HCT116 (cell line): ENCODE data around the gene MBD6. TPM values are rescaled to one million over a fixed set of nuclear protein-coding genes. Genes with fewer than 3 reads are reported as not detected.

ENCODE experiments used
- ATAC-seq: fragments of 200-7000 bp; cut with Tn5 transposase; 2 replicates; pipeline ENCODE4 v1.9.1; 2020; ENCODE audit warnings: mild to moderate bottlenecking, moderate library complexity
- BruUV-seq: library from RNA; stranded (reverse); fragments of 400-500 nt; replicated peaks from 2 replicates; lab custom pipeline; 2021; lab: Mats Ljungman, UMichigan
- CTCF ChIA-PET: fragments of 300-600 bp; sonication (Branson Sonifier 250); formaldehyde crosslinking; loops from one replicate; lab custom pipeline; 2021; ENCODE audit warnings: antibody characterized with exemption; lab: Charles Lee
- POLR2A ChIA-PET: fragments of 300-600, 350-600 bp; sonication (Branson Sonifier 250); formaldehyde crosslinking; loops from one replicate; lab custom pipeline; 2021; ENCODE audit warnings: antibody characterized with exemption; lab: Charles Lee
- RAD21 ChIA-PET, 2 experiments: fragments of 300-600 bp; sonication (Branson Sonifier 250); formaldehyde crosslinking; loops; one replicate each; lab custom pipeline; 2023; ENCODE audit warnings: low total read pairs in 2 of 2; ENCODE audit not compliant: uncharacterized antibody in 2 of 2, unreplicated experiment in 2 of 2, low non-redundant PET in 1 of 2; lab: Charles Lee
- DNase-seq: peaks from one replicate; pipeline ENCODE4 v3.0.0-alpha.2; 2010; ENCODE audit warnings: low read depth, low spot score
- H2AFZ ChIP-seq: fragments of 200-600 bp; shearing (Covaris generic), sonication (generic); 2 replicates; pipeline ENCODE4 v1.6.1; 2017; ENCODE audit warnings: low read depth, mixed run types, mixed read lengths, antibody characterized with exemption, low read length; ENCODE audit not compliant: poor library complexity, severe bottlenecking
- H3K27ac ChIP-seq: 2 replicates; pipeline ENCODE4 v1.5.1; 2012; ENCODE audit warnings: low read depth, low read length
- H3K27me3 ChIP-seq: fragments of 200-600 bp; sonication (generic); 2 replicates; pipeline ENCODE4 v1.6.1; 2016; ENCODE audit warnings: mixed run types, low read length, mixed read lengths; ENCODE audit not compliant: insufficient read depth
- H3K36me3 ChIP-seq, 2 experiments: fragments of 200-500 bp in 1 of 2; fragments of 200-600 bp in 1 of 2; sonication (Bioruptor generic) in 1 of 2; sonication (generic) in 1 of 2; 2 replicates each; pipeline versions ENCODE4 v1.5.1 to v1.6.1; 2014 to 2016; ENCODE audit warnings: low read length in 2 of 2, inconsistent platforms in 1 of 2, mixed read lengths in 1 of 2, mixed run types in 1 of 2; ENCODE audit not compliant: insufficient read depth in 2 of 2, control insufficient read depth in 1 of 2
- H3K4me1 ChIP-seq, 2 experiments: fragments of 200-600 bp in 1 of 2; sonication (generic) in 1 of 2; 2 replicates each; pipeline versions ENCODE4 v1.5.1 to v1.6.1; 2012 to 2017; ENCODE audit warnings: low read length in 2 of 2, inconsistent platforms in 1 of 2, mild to moderate bottlenecking in 1 of 2, mixed read lengths in 1 of 2, mixed run types in 1 of 2, moderate library complexity in 1 of 2; ENCODE audit not compliant: insufficient read depth in 2 of 2, control insufficient read depth in 1 of 2
- H3K4me2 ChIP-seq: fragments of 200-600 bp; sonication (generic); 2 replicates; pipeline ENCODE4 v1.6.1; 2017; ENCODE audit warnings: mixed run types, low read length, mixed read lengths
- H3K4me3 ChIP-seq, 2 experiments: fragments of 200-600 bp in 1 of 2; sonication (generic) in 1 of 2; replicated peaks in 1 of 2; 2 replicates each; pipeline ENCODE4 v1.5.1; 2011 to 2016; ENCODE audit warnings: low read length in 2 of 2, control low read depth in 1 of 2, low read depth in 1 of 2, mild to moderate bottlenecking in 1 of 2, mixed read lengths in 1 of 2, mixed run types in 1 of 2
- H3K79me2 ChIP-seq: fragments of 200-600 bp; sonication (generic); 2 replicates; pipeline ENCODE4 v1.6.1; 2017; ENCODE audit warnings: mild to moderate bottlenecking, mixed run types, low read length, moderate library complexity, mixed read lengths; ENCODE audit not compliant: insufficient read depth
- H3K9ac ChIP-seq: fragments of 200-600 bp; sonication (generic); 2 replicates; pipeline ENCODE4 v1.6.1; 2016; ENCODE audit warnings: low read length, mixed read lengths
- H3K9me2 ChIP-seq: fragments of 200-600 bp; sonication (generic), shearing (Covaris generic); 2 replicates; pipeline ENCODE4 v1.6.1; 2017; ENCODE audit warnings: mixed run types, mild to moderate bottlenecking, moderate library complexity; ENCODE audit not compliant: insufficient read depth
- H3K9me3 ChIP-seq, 2 experiments: fragments of 200-500 bp in 1 of 2; fragments of 200-600 bp in 1 of 2; sonication (Bioruptor generic) in 1 of 2; sonication (generic) in 1 of 2; 2 replicates each; pipeline ENCODE4 v1.6.1; 2014 to 2017; ENCODE audit warnings: low read length in 2 of 2, mixed read lengths in 2 of 2, inconsistent platforms in 1 of 2, low read depth in 1 of 2, mild to moderate bottlenecking in 1 of 2, mixed run types in 1 of 2, moderate library complexity in 1 of 2; ENCODE audit not compliant: control insufficient read depth in 1 of 2, insufficient read depth in 1 of 2
- H4K20me1 ChIP-seq: fragments of 200-600 bp; sonication (generic), shearing (Covaris generic); 2 replicates; pipeline ENCODE4 v1.6.1; 2017; ENCODE audit warnings: mixed run types, mild to moderate bottlenecking, moderate library complexity; ENCODE audit not compliant: insufficient read depth
- CEBPB ChIP-seq: IDR thresholded peaks from 2 replicates; pipeline ENCODE4 v1.6.1; 2012; ENCODE audit warnings: low read depth
- EGR1 ChIP-seq: IDR thresholded peaks from 2 replicates; pipeline ENCODE4 v1.6.1; 2012; ENCODE audit warnings: low read depth
- EZH2 ChIP-seq: fragments of 200-600 bp; sonication (generic); IDR thresholded peaks from 2 replicates; pipeline ENCODE4 v1.6.1; 2017; ENCODE audit warnings: antibody characterized with exemption, mixed run types
- EZH2phosphoT487 ChIP-seq: fragments of 200-600 bp; IDR thresholded peaks from 2 replicates; pipeline ENCODE4 v1.6.1; 2018; ENCODE audit warnings: antibody characterized with exemption, borderline replicate concordance
- POLR2A ChIP-seq: IDR thresholded peaks from 2 replicates; pipeline ENCODE4 v1.7.0; 2011; ENCODE audit warnings: borderline replicate concordance; ENCODE audit not compliant: insufficient read depth, insufficient read length; ENCODE audit errors: extremely low read depth
- POLR2AphosphoS5 ChIP-seq: IDR thresholded peaks from 2 replicates; pipeline ENCODE4 v1.6.1; 2011; ENCODE audit warnings: mild to moderate bottlenecking, low read depth, low read length, moderate library complexity
- RAD21 ChIP-seq: IDR thresholded peaks from 2 replicates; pipeline ENCODE4 v1.6.1; 2012; ENCODE audit warnings: low read depth, mild to moderate bottlenecking
- SIN3A ChIP-seq: IDR thresholded peaks from 2 replicates; pipeline ENCODE4 v1.6.1; 2012; ENCODE audit warnings: low read depth
- TCF7L2 ChIP-seq: IDR thresholded peaks from 2 replicates; pipeline ENCODE4 v1.7.0; 2011; ENCODE audit warnings: borderline replicate concordance, inconsistent platforms; ENCODE audit not compliant: insufficient read depth, insufficient read length; ENCODE audit errors: extremely low read depth
- YY1 ChIP-seq: IDR thresholded peaks from 2 replicates; pipeline ENCODE4 v1.6.1; 2011; ENCODE audit warnings: low read length, low read depth, moderate library complexity, mild to moderate bottlenecking; ENCODE audit not compliant: insufficient replicate concordance; ENCODE audit errors: extremely low read depth
- intact Hi-C: fragments of 100-400 bp; cut with micrococcal nuclease; formaldehyde crosslinking; loops from 2 replicates; pipeline ENCODE4 v1.10.0; 2022
- total RNA-seq: library from RNA; stranded (reverse); gene quantifications from one replicate; pipeline ENCODE4 v1.2.1, GENCODE V29; 2021; ENCODE audit not compliant: unreplicated experiment
- TF ChIP-seq, protein P1 (sequence below): IDR thresholded peaks from 2 replicates; pipeline ENCODE4 v1.6.1; 2012; ENCODE audit warnings: low read depth
- TF ChIP-seq, protein P2 (sequence below): IDR thresholded peaks from 2 replicates; pipeline ENCODE4 v1.6.1; 2011; ENCODE audit warnings: mild to moderate bottlenecking, low read length, moderate library complexity; ENCODE audit not compliant: insufficient replicate concordance; ENCODE audit errors: extremely low read depth
- TF ChIP-seq, protein P3 (sequence below): IDR thresholded peaks from 2 replicates; pipeline ENCODE4 v1.6.1; 2012

The MBD6 gene
- total RNA-seq, 1 experiment from 2014 or later: 70.1 TPM

DNA sequence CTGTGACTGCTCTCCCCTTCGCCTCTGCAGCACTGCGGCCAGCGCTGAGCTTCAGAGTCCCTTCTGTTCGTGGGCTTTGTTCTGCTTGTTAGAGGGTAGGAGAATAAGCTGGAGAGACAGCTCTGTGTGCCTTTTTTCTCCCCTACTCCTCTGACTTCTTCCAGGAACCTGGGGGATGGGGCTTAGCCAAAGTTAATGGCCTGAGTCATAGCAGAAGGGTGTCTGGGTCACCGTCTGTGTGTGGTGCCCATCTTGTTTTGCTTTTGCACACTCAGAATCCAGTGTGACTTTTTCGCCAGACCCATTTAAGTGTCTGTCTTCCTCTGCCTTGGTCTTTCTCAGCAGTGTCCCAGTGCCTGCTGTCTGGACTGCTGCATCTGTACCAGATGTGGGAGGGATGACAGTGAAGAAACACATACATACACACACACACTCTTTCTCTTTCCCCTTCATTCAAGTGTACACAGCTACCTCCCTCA is 30.2 kb downstream of the MBD6 start (continued):
- TF ChIP-seq, protein P1, sequence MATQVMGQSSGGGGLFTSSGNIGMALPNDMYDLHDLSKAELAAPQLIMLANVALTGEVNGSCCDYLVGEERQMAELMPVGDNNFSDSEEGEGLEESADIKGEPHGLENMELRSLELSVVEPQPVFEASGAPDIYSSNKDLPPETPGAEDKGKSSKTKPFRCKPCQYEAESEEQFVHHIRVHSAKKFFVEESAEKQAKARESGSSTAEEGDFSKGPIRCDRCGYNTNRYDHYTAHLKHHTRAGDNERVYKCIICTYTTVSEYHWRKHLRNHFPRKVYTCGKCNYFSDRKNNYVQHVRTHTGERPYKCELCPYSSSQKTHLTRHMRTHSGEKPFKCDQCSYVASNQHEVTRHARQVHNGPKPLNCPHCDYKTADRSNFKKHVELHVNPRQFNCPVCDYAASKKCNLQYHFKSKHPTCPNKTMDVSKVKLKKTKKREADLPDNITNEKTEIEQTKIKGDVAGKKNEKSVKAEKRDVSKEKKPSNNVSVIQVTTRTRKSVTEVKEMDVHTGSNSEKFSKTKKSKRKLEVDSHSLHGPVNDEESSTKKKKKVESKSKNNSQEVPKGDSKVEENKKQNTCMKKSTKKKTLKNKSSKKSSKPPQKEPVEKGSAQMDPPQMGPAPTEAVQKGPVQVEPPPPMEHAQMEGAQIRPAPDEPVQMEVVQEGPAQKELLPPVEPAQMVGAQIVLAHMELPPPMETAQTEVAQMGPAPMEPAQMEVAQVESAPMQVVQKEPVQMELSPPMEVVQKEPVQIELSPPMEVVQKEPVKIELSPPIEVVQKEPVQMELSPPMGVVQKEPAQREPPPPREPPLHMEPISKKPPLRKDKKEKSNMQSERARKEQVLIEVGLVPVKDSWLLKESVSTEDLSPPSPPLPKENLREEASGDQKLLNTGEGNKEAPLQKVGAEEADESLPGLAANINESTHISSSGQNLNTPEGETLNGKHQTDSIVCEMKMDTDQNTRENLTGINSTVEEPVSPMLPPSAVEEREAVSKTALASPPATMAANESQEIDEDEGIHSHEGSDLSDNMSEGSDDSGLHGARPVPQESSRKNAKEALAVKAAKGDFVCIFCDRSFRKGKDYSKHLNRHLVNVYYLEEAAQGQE: no peak
- TF ChIP-seq SIN3A (no peak), TCF7L2 (no peak)

DNA sequence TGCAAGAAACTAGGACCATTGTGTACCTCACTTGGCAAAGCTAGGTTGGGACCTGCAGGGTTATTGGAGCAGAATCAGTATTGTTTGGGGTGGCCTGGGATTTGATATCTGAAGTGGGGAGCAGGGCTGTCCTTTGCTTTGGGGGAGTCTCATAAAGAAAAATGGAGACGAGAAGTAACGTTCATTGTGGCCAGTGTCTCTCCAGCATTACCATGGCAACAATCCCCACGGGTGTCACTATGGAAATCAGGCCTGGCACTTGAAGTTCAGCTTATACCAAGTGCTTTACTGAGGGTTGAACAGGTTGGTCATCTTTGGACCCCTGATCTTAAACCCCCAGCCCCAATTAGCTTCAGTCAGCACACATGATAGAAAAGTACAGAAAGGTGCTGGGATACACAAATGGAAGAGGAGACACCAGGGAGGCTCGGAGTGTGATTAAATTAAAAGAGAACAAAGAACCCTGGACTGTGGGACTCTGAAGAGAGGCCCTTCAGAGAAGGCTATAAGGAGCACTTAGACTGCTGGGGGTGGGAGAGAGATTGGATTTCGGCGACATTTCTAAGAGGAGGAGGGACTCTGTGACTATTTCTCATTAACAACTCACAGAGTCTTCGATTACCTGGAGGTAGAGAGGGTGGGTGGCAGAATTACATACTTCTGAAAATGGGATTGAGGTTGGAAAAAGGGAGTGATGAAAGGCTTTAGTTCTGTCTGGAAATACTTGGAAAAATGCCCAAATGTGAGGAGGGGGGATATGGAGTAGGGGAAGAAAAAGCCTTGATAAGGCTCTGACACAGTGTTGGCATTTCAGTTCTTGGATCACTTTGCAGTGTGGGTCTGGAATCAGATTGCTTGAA is 30.9 kb downstream of the MBD6 start:
- H3K4me2 ChIP-seq: no peak overlapping the region
- no TSS peak for BruUV-seq
- RAD21 ChIA-PET: no interaction called here

More for the DNA sequence above, 30.9 kb downstream of the MBD6 start:
- peaks cover 3 to 30% of the 10 kb centered on the region in 2 experiments; a peak in 3 of 4 replicates for H3K4me1 ChIP-seq
- ATAC-seq: no peak
- H3K9ac ChIP-seq: no peak overlapping the region
- intact Hi-C loops: no loop called here
- no peaks in the 10 kb centered on the region for H3K9me2 ChIP-seq
- H3K4me3 ChIP-seq: no peak overlapping the region
- no peaks in the 10 kb centered on the region for H3K79me2 ChIP-seq
- H4K20me1 ChIP-seq: no peaks in the 10 kb centered on the region
- POLR2A ChIA-PET: no interaction called here
- no peak overlapping the region for H3K27ac ChIP-seq
- H3K27me3 ChIP-seq: no peaks in the 10 kb centered on the region
- DNase-seq: no peak
- CTCF ChIA-PET: no interaction called here
- no peaks in the 10 kb centered on the region for H3K9me3 ChIP-seq
- no peaks in the 10 kb centered on the region for H3K36me3 ChIP-seq
- H2AFZ ChIP-seq: no peak overlapping the region
- TF ChIP-seq YY1 (no peak), CEBPB (no peak), EGR1 (no peak), POLR2A (no peak), EZH2phosphoT487 (no peak), POLR2AphosphoS5 (no peak), EZH2 (no peak), RAD21 (no peak), SIN3A (no peak), TCF7L2 (no peak)
- TF ChIP-seq, protein P2, sequence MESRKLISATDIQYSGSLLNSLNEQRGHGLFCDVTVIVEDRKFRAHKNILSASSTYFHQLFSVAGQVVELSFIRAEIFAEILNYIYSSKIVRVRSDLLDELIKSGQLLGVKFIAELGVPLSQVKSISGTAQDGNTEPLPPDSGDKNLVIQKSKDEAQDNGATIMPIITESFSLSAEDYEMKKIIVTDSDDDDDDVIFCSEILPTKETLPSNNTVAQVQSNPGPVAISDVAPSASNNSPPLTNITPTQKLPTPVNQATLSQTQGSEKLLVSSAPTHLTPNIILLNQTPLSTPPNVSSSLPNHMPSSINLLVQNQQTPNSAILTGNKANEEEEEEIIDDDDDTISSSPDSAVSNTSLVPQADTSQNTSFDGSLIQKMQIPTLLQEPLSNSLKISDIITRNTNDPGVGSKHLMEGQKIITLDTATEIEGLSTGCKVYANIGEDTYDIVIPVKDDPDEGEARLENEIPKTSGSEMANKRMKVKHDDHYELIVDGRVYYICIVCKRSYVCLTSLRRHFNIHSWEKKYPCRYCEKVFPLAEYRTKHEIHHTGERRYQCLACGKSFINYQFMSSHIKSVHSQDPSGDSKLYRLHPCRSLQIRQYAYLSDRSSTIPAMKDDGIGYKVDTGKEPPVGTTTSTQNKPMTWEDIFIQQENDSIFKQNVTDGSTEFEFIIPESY: no peak
- TF ChIP-seq, protein P3, sequence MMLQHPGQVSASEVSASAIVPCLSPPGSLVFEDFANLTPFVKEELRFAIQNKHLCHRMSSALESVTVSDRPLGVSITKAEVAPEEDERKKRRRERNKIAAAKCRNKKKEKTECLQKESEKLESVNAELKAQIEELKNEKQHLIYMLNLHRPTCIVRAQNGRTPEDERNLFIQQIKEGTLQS: no peak
